Measurements from ENCODE around the gene DYSF. TPM values are rescaled to one million over a fixed set of nuclear protein-coding genes. Genes with fewer than 3 reads are reported as not detected.

DYSF gene
- polyA plus RNA-seq, 1 of the 3 experiments (the other 2 are of a cell fraction): 0.10 TPM

DNA sequence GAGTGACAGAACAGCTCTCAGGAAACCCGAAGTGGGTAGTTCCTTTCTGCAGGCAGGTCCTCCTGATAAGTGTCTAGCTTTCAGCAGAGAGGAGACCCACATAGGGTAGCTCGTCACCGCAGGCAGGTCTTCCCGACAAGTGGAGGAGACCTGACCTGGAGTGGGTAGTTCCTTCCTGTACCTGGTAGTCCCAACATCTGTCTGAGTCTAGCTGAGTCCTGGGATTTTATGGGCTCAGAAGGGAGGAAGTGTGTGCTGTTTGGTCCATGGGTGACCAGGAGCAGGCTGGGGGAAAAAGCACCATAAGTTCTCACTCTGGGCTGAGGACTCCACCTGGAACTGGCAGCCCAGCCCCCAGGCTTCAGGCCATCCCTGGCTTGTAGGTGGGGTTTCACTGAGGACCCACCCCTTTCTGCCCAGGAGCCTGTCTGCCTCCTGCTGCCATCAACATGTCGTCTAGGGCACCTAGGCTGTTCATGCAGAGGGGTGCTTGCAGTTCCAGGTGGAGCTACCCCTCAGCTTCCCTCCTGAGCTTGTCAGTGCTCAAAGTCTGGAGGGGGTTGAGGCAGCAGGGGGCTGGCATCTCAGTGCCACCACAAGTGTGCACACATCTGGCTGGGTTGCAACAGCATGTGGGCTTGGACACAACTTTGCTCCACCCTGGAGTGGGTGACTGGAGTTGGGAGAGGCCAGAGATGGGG lies 9.4 kb downstream of the DYSF start (continued):
- TF ChIP-seq, protein P1, sequence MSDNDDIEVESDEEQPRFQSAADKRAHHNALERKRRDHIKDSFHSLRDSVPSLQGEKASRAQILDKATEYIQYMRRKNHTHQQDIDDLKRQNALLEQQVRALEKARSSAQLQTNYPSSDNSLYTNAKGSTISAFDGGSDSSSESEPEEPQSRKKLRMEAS (IDR thresholded peaks at IDR 0.05; ENCODE audit: low read depth): no peak

DNA sequence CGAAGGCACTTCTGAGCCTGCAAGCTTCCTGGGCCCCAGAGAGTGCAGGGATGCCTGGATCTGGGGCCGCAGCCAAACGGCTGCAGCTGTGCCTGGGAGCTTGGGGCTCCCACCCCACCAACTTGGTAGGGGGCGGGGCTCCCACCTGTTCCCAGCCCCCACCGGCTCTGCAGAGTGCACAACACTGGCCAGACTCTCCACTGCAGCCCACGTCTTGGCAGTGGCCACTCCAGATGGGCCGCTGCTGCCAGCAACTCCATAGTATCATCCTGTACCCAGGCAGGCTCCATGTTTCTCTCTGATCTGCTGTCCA lies 9.9 kb downstream of the DYSF start:
- ChIA-PET CTCF (interaction anchor here (0.8 to 6.5 kb wide), 6 partner anchors 8 to 240 kb away, joined by 3 to 108 read pairs (median 4); no protein-coding TSS in a partner anchor), POLR2A (no interaction called here)
- Histone ChIP-seq H3F3A (replicated peaks; ENCODE audit: insufficient read depth) (no peaks in the 10 kb centered on the region), H3K27ac (ENCODE audit: low read depth in 2 of 2, low read length in 1 of 2) (no peak overlapping the region), H3K9ac (no peak overlapping the region), H3K9me2 (no peaks in the 10 kb centered on the region), H3K9me3 (no peaks in the 10 kb centered on the region), H3K36me3 (replicated peaks in 1 of 2; ENCODE audit: control insufficient read depth in 1 of 2, insufficient read depth in 2 of 2, low read length in 1 of 2) (no peaks in the 10 kb centered on the region), H3K4me2 (no peak overlapping the region), H2AFZ (ENCODE audit: low read depth) (no peak overlapping the region), H3K79me2 (ENCODE audit: insufficient read depth) (no peaks in the 10 kb centered on the region), H3K4me3 (ENCODE audit: low read depth in 2 of 2, low read length in 1 of 2) (no peak overlapping the region), H3K27me3 (ENCODE audit: insufficient read depth) (peaks cover 36% of the 10 kb centered on the region), H4K20me1 (ENCODE audit: insufficient read depth) (no peaks in the 10 kb centered on the region), H3K4me1 (ENCODE audit: control insufficient read depth in 1 of 2, insufficient read depth in 2 of 2, low read depth in 1 of 2, low read length in 1 of 2) (peaks cover 0 to 17% of the 10 kb centered on the region in 2 experiments; a peak in 1 of 4 replicates)
- no peak for DNase-seq
- TF ChIP-seq SMC3 (IDR thresholded peaks at IDR 0.05; ENCODE audit: low read depth, low read length): no peak
- TF ChIP-seq, protein P2, sequence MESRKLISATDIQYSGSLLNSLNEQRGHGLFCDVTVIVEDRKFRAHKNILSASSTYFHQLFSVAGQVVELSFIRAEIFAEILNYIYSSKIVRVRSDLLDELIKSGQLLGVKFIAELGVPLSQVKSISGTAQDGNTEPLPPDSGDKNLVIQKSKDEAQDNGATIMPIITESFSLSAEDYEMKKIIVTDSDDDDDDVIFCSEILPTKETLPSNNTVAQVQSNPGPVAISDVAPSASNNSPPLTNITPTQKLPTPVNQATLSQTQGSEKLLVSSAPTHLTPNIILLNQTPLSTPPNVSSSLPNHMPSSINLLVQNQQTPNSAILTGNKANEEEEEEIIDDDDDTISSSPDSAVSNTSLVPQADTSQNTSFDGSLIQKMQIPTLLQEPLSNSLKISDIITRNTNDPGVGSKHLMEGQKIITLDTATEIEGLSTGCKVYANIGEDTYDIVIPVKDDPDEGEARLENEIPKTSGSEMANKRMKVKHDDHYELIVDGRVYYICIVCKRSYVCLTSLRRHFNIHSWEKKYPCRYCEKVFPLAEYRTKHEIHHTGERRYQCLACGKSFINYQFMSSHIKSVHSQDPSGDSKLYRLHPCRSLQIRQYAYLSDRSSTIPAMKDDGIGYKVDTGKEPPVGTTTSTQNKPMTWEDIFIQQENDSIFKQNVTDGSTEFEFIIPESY (IDR thresholded peaks at IDR 0.05; ENCODE audit: borderline replicate concordance, low read depth): no peak
- no peak for TF ChIP-seq EZH2phosphoT487 (IDR thresholded peaks at IDR 0.05; ENCODE audit: borderline replicate concordance, low read depth)
- TF ChIP-seq, protein P3, sequence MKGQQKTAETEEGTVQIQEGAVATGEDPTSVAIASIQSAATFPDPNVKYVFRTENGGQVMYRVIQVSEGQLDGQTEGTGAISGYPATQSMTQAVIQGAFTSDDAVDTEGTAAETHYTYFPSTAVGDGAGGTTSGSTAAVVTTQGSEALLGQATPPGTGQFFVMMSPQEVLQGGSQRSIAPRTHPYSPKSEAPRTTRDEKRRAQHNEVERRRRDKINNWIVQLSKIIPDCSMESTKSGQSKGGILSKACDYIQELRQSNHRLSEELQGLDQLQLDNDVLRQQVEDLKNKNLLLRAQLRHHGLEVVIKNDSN (IDR thresholded peaks at IDR 0.05; ENCODE audit: borderline replicate concordance, low read depth): no peak
- TF ChIP-seq RFX5 (IDR thresholded peaks at IDR 0.05; ENCODE audit: low read length): no peak
- TF ChIP-seq RCOR1 (IDR thresholded peaks at IDR 0.05; ENCODE audit: low read length): no peak
- TF ChIP-seq, protein P4, sequence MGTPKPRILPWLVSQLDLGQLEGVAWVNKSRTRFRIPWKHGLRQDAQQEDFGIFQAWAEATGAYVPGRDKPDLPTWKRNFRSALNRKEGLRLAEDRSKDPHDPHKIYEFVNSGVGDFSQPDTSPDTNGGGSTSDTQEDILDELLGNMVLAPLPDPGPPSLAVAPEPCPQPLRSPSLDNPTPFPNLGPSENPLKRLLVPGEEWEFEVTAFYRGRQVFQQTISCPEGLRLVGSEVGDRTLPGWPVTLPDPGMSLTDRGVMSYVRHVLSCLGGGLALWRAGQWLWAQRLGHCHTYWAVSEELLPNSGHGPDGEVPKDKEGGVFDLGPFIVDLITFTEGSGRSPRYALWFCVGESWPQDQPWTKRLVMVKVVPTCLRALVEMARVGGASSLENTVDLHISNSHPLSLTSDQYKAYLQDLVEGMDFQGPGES (IDR thresholded peaks at IDR 0.05; ENCODE audit: low read depth, low read length): no peak
- no peak for TF ChIP-seq RAD21 (IDR thresholded peaks at IDR 0.05; ENCODE audit: low read length)
- TF ChIP-seq ELF1 (IDR thresholded peaks at IDR 0.05): no peak
- TF ChIP-seq, protein P5, sequence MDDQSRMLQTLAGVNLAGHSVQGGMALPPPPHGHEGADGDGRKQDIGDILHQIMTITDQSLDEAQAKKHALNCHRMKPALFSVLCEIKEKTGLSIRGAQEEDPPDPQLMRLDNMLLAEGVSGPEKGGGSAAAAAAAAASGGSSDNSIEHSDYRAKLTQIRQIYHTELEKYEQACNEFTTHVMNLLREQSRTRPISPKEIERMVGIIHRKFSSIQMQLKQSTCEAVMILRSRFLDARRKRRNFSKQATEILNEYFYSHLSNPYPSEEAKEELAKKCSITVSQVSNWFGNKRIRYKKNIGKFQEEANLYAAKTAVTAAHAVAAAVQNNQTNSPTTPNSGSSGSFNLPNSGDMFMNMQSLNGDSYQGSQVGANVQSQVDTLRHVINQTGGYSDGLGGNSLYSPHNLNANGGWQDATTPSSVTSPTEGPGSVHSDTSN (IDR thresholded peaks at IDR 0.05): no peak
- TF ChIP-seq, protein P6, sequence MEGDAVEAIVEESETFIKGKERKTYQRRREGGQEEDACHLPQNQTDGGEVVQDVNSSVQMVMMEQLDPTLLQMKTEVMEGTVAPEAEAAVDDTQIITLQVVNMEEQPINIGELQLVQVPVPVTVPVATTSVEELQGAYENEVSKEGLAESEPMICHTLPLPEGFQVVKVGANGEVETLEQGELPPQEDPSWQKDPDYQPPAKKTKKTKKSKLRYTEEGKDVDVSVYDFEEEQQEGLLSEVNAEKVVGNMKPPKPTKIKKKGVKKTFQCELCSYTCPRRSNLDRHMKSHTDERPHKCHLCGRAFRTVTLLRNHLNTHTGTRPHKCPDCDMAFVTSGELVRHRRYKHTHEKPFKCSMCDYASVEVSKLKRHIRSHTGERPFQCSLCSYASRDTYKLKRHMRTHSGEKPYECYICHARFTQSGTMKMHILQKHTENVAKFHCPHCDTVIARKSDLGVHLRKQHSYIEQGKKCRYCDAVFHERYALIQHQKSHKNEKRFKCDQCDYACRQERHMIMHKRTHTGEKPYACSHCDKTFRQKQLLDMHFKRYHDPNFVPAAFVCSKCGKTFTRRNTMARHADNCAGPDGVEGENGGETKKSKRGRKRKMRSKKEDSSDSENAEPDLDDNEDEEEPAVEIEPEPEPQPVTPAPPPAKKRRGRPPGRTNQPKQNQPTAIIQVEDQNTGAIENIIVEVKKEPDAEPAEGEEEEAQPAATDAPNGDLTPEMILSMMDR (IDR thresholded peaks at IDR 0.05): no peak
- no peak for TF ChIP-seq YY1 (IDR thresholded peaks at IDR 0.05; ENCODE audit: low read depth)
- no peak for TF ChIP-seq CHD2 (IDR thresholded peaks at IDR 0.05; ENCODE audit: low read length, partially characterized antibody)
- WGBS (ENCODE audit: low lambda C conversion rate): 67% methylated on average over 3 of the region's 7 CpGs
